HepG2 (cell line): Measurements from ENCODE around the gene SKI. TPM values are rescaled to one million over a fixed set of nuclear protein-coding genes. Genes with fewer than 3 reads are reported as not detected.

Experiments used
- GABPB1 ChIP-seq: IDR thresholded peaks from 2 replicates; pipeline ENCODE4 v1.6.1; 2016; ENCODE audit warnings: mild to moderate bottlenecking, missing genetic modification reagents, moderate library complexity, missing compliant biosample characterization
- GATAD2A ChIP-seq: IDR thresholded peaks from 2 replicates; pipeline ENCODE4 v1.6.1; 2016
- HNRNPL ChIP-seq: fragments of 200-400 bp; formaldehyde crosslinking; IDR thresholded peaks from 2 replicates; pipeline ENCODE4 v1.6.1; 2017; ENCODE audit warnings: mild to moderate bottlenecking, low read depth, low read length
- HOXA3 ChIP-seq: sonication (generic); formaldehyde crosslinking; IDR thresholded peaks from 2 replicates; pipeline ENCODE4 v1.5.0; 2020; ENCODE audit warnings: missing genetic modification reagents
- JARID2 ChIP-seq: sonication (generic); formaldehyde crosslinking; IDR thresholded peaks from 2 replicates; pipeline ENCODE4 v1.8.1; 2023; ENCODE audit warnings: missing genetic modification reagents, inconsistent platforms; ENCODE audit not compliant: insufficient replicate concordance
- KLF16 ChIP-seq, 2 experiments: sonication (generic) in 1 of 2; formaldehyde crosslinking in 1 of 2; IDR thresholded peaks; 2 replicates each; pipeline versions ENCODE4 v1.6.1 to v1.8.0; 2016 to 2023; ENCODE audit warnings: missing genetic modification reagents in 2 of 2, missing compliant biosample characterization in 1 of 2
- SOX6 ChIP-seq, 2 experiments: fragments of 450-650 bp in 1 of 2; sonication (generic) in 1 of 2; formaldehyde crosslinking in 1 of 2; IDR thresholded peaks; 2 replicates each; pipeline versions ENCODE4 v1.4.0 to v1.6.1; 2017 to 2020; ENCODE audit warnings: antibody characterized with exemption in 1 of 2, mild to moderate bottlenecking in 1 of 2, missing genetic modification reagents in 1 of 2
- ZFYVE20 ChIP-seq: sonication (generic); formaldehyde crosslinking; IDR thresholded peaks from 2 replicates; pipeline ENCODE4 v1.8.0; 2023; ENCODE audit warnings: low read depth, mild to moderate bottlenecking, moderate library complexity, missing genetic modification reagents, borderline replicate concordance
- ZNF224 ChIP-seq: sonication (generic); formaldehyde crosslinking; IDR thresholded peaks from 2 replicates; pipeline ENCODE4 v1.5.0; 2020; ENCODE audit warnings: mild to moderate bottlenecking, missing genetic modification reagents
- ZNF263 ChIP-seq: sonication (generic); formaldehyde crosslinking; IDR thresholded peaks from 2 replicates; pipeline ENCODE4 v1.4.0; 2020; ENCODE audit warnings: missing genetic modification reagents
- ZNF292 ChIP-seq: sonication (generic); formaldehyde crosslinking; IDR thresholded peaks from 2 replicates; pipeline ENCODE4 v1.8.1; 2022; ENCODE audit warnings: mild to moderate bottlenecking, low read depth, missing genetic modification reagents, borderline replicate concordance
- ZNF446 ChIP-seq: sonication (generic); formaldehyde crosslinking; IDR thresholded peaks from 2 replicates; pipeline ENCODE4 v1.5.0; 2020; ENCODE audit warnings: mild to moderate bottlenecking, missing genetic modification reagents
- ZNF781 ChIP-seq: sonication (generic); formaldehyde crosslinking; IDR thresholded peaks from 2 replicates; pipeline ENCODE4 v1.5.1; 2020; ENCODE audit warnings: borderline replicate concordance, mild to moderate bottlenecking, missing genetic modification reagents; ENCODE audit errors: not compliant biosample characterization
- polyA plus RNA-seq, 8 experiments: library from polyadenylated mRNA; depleted of rRNA in 3 of 8; stranded (reverse) in 7 of 8; unstranded in 1 of 8; fragments of >200 nt; fragmentation: Illumina TruSeq in 4 of 8; extraction: Trizol in 4 of 8; gene quantifications; 2 replicates each; pipeline versions ENCODE4 v1.2.1 to v1.2.3, GENCODE V29; 2011 to 2016; ENCODE audit warnings: low read depth in 4 of 8, missing spikeins in 1 of 8, mixed read lengths in 1 of 8; ENCODE audit not compliant: insufficient read depth in 1 of 8
- total RNA-seq, 5 experiments: library from RNA; depleted of rRNA; stranded (reverse); fragments of >200 nt; fragmentation: Illumina TruSeq; extraction: Trizol; gene quantifications; 2 replicates each; pipeline ENCODE4 v1.2.3, GENCODE V29; 2016; ENCODE audit warnings: low read depth in 1 of 5
- TF ChIP-seq, protein P1 (sequence below), 2 experiments: sonication (generic) in 1 of 2; formaldehyde crosslinking in 1 of 2; IDR thresholded peaks; 2 replicates each; pipeline versions ENCODE4 v1.5.1 to v1.6.1; 2011 to 2020; ENCODE audit warnings: borderline replicate concordance in 1 of 2, low read depth in 1 of 2, low read length in 1 of 2, mild to moderate bottlenecking in 1 of 2, missing genetic modification reagents in 1 of 2, moderate library complexity in 1 of 2
- TF ChIP-seq, protein P2 (sequence below): IDR thresholded peaks from 2 replicates; pipeline ENCODE4 v1.6.1; 2016; ENCODE audit warnings: mild to moderate bottlenecking, missing biosample characterization, missing genetic modification reagents
- TF ChIP-seq, protein P3 (sequence below): sonication (generic); formaldehyde crosslinking; conservative IDR thresholded peaks from 2 replicates; pipeline ENCODE4 v1.8.0; 2022; ENCODE audit warnings: mild to moderate bottlenecking, moderate library complexity, missing genetic modification reagents
- TF ChIP-seq, protein P4 (sequence below): sonication (generic); IDR thresholded peaks from 2 replicates; pipeline ENCODE4 v1.6.1; 2016; ENCODE audit warnings: low read depth, borderline replicate concordance
- TF ChIP-seq, protein P5 (sequence below): sonication (generic); formaldehyde crosslinking; conservative IDR thresholded peaks from 2 replicates; pipeline ENCODE4 v1.8.0; 2022; ENCODE audit warnings: low read depth, missing genetic modification reagents
- TF ChIP-seq, protein P6 (sequence below): sonication (generic); formaldehyde crosslinking; IDR thresholded peaks from 2 replicates; pipeline ENCODE4 v1.4.0; 2020; ENCODE audit warnings: missing genetic modification reagents, mild to moderate bottlenecking, borderline replicate concordance

The SKI gene
- total and polyA plus RNA-seq, 2 of the 13 experiments (the other 11 are each of a cell fraction or from before 2014, with no cell fraction given) = 4.7 to 6.9 TPM

DNA sequence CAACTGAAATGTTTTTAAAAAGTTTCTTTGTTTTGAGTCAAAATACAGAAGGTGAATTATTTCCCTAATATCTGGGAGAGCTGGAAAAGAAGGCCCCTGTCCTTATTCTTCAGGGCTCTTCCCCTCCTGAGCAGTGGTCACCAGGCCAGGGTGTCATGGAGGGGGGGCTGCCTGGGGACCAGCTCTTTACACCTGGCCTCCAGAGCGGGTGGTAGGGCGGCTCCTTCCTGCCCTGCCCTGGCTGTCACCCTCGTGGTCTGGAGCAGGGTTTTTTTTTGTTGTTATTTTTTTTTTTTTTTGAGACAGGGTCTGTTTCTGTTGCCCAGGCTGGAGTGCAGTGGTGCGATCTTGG lies 6.6 kb downstream of the SKI start (continued):
- TF ChIP-seq, protein P1, sequence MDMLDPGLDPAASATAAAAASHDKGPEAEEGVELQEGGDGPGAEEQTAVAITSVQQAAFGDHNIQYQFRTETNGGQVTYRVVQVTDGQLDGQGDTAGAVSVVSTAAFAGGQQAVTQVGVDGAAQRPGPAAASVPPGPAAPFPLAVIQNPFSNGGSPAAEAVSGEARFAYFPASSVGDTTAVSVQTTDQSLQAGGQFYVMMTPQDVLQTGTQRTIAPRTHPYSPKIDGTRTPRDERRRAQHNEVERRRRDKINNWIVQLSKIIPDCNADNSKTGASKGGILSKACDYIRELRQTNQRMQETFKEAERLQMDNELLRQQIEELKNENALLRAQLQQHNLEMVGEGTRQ (IDR thresholded peaks at IDR 0.05; ENCODE audit: low read depth, low read length) = no peak
- TF ChIP-seq, protein P1 (CRISPR knock-in tag; IDR thresholded peaks at IDR 0.05; ENCODE audit: borderline replicate concordance) = no peak
- TF ChIP-seq KLF16 (CRISPR knock-in tag; IDR thresholded peaks at IDR 0.05) (peak in 1 of 2 experiments; percentile 2; a peak in 2 of 4 replicates), GABPB1 (CRISPR knock-in tag) (0 out of 2 replicates have a peak, but pooled peaks have one; percentile 8), ZNF263 (CRISPR knock-in tag) (no peak), ZNF224 (no peak), ZFYVE20 (no peak), SOX6 (IDR thresholded peaks at IDR 0.05) (no peak), SOX6 (CRISPR knock-in tag; IDR thresholded peaks at IDR 0.05) (peak; percentile 65), ZNF446 (no peak), JARID2 (CRISPR knock-in tag) (peak; percentile 48), GATAD2A (CRISPR knock-in tag) (0 out of 2 replicates have a peak, but pooled peaks have one; percentile 13), HOXA3 (CRISPR knock-in tag) (peak; percentile 19; the same call in 1 of the 2 replicates), ZNF781 (CRISPR knock-in tag) (no peak), HNRNPL (no peak), ZNF292 (CRISPR knock-in tag) (0 out of 2 replicates have a peak, but pooled peaks have one; percentile 7)
- TF ChIP-seq, protein P2, sequence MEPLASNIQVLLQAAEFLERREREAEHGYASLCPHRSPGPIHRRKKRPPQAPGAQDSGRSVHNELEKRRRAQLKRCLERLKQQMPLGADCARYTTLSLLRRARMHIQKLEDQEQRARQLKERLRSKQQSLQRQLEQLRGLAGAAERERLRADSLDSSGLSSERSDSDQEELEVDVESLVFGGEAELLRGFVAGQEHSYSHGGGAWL = 0 out of 2 replicates have a peak, but pooled peaks have one; percentile 10
- TF ChIP-seq, protein P3, sequence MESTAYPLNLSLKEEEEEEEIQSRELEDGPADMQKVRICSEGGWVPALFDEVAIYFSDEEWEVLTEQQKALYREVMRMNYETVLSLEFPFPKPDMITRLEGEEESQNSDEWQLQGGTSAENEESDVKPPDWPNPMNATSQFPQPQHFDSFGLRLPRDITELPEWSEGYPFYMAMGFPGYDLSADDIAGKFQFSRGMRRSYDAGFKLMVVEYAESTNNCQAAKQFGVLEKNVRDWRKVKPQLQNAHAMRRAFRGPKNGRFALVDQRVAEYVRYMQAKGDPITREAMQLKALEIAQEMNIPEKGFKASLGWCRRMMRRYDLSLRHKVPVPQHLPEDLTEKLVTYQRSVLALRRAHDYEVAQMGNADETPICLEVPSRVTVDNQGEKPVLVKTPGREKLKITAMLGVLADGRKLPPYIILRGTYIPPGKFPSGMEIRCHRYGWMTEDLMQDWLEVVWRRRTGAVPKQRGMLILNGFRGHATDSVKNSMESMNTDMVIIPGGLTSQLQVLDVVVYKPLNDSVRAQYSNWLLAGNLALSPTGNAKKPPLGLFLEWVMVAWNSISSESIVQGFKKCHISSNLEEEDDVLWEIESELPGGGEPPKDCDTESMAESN = peak; percentile 25; the same call in 1 of the 2 replicates
- TF ChIP-seq, protein P4, sequence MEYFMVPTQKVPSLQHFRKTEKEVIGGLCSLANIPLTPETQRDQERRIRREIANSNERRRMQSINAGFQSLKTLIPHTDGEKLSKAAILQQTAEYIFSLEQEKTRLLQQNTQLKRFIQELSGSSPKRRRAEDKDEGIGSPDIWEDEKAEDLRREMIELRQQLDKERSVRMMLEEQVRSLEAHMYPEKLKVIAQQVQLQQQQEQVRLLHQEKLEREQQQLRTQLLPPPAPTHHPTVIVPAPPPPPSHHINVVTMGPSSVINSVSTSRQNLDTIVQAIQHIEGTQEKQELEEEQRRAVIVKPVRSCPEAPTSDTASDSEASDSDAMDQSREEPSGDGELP = peak; percentile 24; the same call in 1 of the 2 replicates
- TF ChIP-seq, protein P5, sequence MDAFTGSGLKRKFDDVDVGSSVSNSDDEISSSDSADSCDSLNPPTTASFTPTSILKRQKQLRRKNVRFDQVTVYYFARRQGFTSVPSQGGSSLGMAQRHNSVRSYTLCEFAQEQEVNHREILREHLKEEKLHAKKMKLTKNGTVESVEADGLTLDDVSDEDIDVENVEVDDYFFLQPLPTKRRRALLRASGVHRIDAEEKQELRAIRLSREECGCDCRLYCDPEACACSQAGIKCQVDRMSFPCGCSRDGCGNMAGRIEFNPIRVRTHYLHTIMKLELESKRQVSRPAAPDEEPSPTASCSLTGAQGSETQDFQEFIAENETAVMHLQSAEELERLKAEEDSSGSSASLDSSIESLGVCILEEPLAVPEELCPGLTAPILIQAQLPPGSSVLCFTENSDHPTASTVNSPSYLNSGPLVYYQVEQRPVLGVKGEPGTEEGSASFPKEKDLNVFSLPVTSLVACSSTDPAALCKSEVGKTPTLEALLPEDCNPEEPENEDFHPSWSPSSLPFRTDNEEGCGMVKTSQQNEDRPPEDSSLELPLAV (CRISPR knock-in tag) = no peak
- TF ChIP-seq, protein P6, sequence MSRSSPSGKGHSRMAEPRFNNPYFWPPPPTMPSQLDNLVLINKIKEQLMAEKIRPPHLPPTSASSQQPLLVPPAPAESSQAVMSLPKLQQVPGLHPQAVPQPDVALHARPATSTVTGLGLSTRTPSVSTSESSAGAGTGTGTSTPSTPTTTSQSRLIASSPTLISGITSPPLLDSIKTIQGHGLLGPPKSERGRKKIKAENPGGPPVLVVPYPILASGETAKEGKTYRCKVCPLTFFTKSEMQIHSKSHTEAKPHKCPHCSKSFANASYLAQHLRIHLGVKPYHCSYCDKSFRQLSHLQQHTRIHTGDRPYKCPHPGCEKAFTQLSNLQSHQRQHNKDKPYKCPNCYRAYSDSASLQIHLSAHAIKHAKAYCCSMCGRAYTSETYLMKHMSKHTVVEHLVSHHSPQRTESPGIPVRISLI (CRISPR knock-in tag) = peak; percentile 63
